GM12878 (cell line): ENCODE data around the gene ATF4. TPM values are rescaled to one million over a fixed set of nuclear protein-coding genes. Genes with fewer than 3 reads are reported as not detected.

Source experiments
- CUX1 ChIP-seq: IDR thresholded peaks from 2 replicates; pipeline ENCODE4 v1.6.1; 2012; ENCODE audit warnings: improper control_type of control experiment, low read depth, low read length; ENCODE audit not compliant: insufficient replicate concordance
- E2F4 ChIP-seq: IDR thresholded peaks from 2 replicates; pipeline ENCODE4 v1.6.1; 2012; ENCODE audit warnings: low read depth, low read length, improper control_type of control experiment
- E2F8 ChIP-seq: fragments of 450-650 bp; IDR thresholded peaks from 2 replicates; pipeline ENCODE4 v1.6.1; 2018; ENCODE audit warnings: mild to moderate bottlenecking, low read depth, moderate library complexity; ENCODE audit not compliant: partially characterized antibody
- EGR1 ChIP-seq, 2 experiments: IDR thresholded peaks; 1 replicate in 1 of 2; 2 replicates in 1 of 2; pipeline ENCODE4 v1.6.1; 2011 to 2012; ENCODE audit warnings: low read depth in 2 of 2, low read length in 2 of 2, borderline replicate concordance in 1 of 2, mild to moderate bottlenecking in 1 of 2, moderate library complexity in 1 of 2
- ETV6 ChIP-seq, 2 experiments: fragments of 450-650 bp in 1 of 2; IDR thresholded peaks in 1 of 2; conservative IDR thresholded peaks in 1 of 2; 2 replicates each; pipeline ENCODE4 v1.6.1; 2014; ENCODE audit warnings: antibody characterized with exemption in 1 of 2, borderline replicate concordance in 1 of 2, low read depth in 1 of 2, mild to moderate bottlenecking in 1 of 2, moderate library complexity in 1 of 2
- EZH2 ChIP-seq: IDR thresholded peaks from 2 replicates; pipeline ENCODE4 v1.6.1; 2012; ENCODE audit warnings: low read depth, mild to moderate bottlenecking, control low read depth, inconsistent platforms, low read length, borderline replicate concordance; ENCODE audit not compliant: control insufficient read depth
- FOXK2 ChIP-seq: fragments of 450-650 bp; IDR thresholded peaks from 2 replicates; pipeline ENCODE4 v1.6.1; 2017; ENCODE audit warnings: mild to moderate bottlenecking, moderate library complexity
- HDGF ChIP-seq: fragments of 450-650 bp; IDR thresholded peaks from 2 replicates; pipeline ENCODE4 v1.6.1; 2016; ENCODE audit warnings: antibody characterized with exemption
- IKZF2 ChIP-seq, 2 experiments: fragments of 450-650 bp; IDR thresholded peaks; 2 replicates each; pipeline ENCODE4 v1.6.1; 2017; ENCODE audit warnings: mild to moderate bottlenecking in 2 of 2, moderate library complexity in 2 of 2
- JUND ChIP-seq: IDR thresholded peaks from 2 replicates; pipeline ENCODE4 v1.6.1; 2012; ENCODE audit warnings: low read depth, mild to moderate bottlenecking, low read length, improper control_type of control experiment, moderate library complexity
- NFXL1 ChIP-seq: fragments of 450-650 bp; IDR thresholded peaks from 2 replicates; pipeline ENCODE4 v1.6.1; 2017; ENCODE audit warnings: antibody characterized with exemption, mild to moderate bottlenecking, borderline replicate concordance
- NR2C2 ChIP-seq: IDR thresholded peaks from 2 replicates; pipeline ENCODE4 v1.6.1; 2011; ENCODE audit warnings: borderline replicate concordance, low read depth; ENCODE audit not compliant: control insufficient read depth, insufficient read length
- NRF1 ChIP-seq: conservative IDR thresholded peaks from 2 replicates; pipeline ENCODE4 v1.6.1; 2011; ENCODE audit warnings: mild to moderate bottlenecking, low read depth, low read length, improper control_type of control experiment
- RBBP5 ChIP-seq: fragments of 200-600 bp; sonication (generic); conservative IDR thresholded peaks from 2 replicates; pipeline ENCODE4 v1.6.1; 2016
- SMARCA5 ChIP-seq: fragments of 450-650 bp; IDR thresholded peaks from 2 replicates; pipeline ENCODE4 v1.6.1; 2017; ENCODE audit warnings: mild to moderate bottlenecking
- SPI1 ChIP-seq: IDR thresholded peaks from 2 replicates; pipeline ENCODE4 v1.6.1; 2011; ENCODE audit warnings: low read depth, mild to moderate bottlenecking, low read length, moderate library complexity, borderline replicate concordance; ENCODE audit not compliant: insufficient read depth
- SUPT20H ChIP-seq: IDR thresholded peaks from 2 replicates; pipeline ENCODE4 v1.6.1; 2011; ENCODE audit warnings: low read depth, mild to moderate bottlenecking, low read length, moderate library complexity, borderline replicate concordance; ENCODE audit not compliant: control insufficient read depth
- polyA plus RNA-seq, 11 experiments: library from polyadenylated mRNA; depleted of rRNA in 4 of 11; unstranded in 6 of 11; stranded (reverse) in 5 of 11; fragments of >200 nt; fragmentation: Nextera tagmentation in 4 of 11; fragmentation: Illumina TruSeq in 1 of 11; extraction: Ambion mirVana in 4 of 11; extraction: Trizol in 1 of 11; gene quantifications; 1 replicate in 1 of 11; 2 replicates in 10 of 11; pipeline versions ENCODE4 v1.2.1 to v1.2.3, GENCODE V29; 2011 to 2016; ENCODE audit warnings: inconsistent platforms in 2 of 11, missing spikeins in 2 of 11, low read depth in 1 of 11
- total RNA-seq, 4 experiments: library from RNA; depleted of rRNA in 3 of 4; stranded (reverse); fragments of >200 nt in 3 of 4; fragmentation: Illumina TruSeq in 1 of 4; extraction: Trizol in 1 of 4; gene quantifications; 2 replicates each; pipeline versions ENCODE4 v1.2.1 to v1.2.3, GENCODE V29; 2013 to 2021
- TF ChIP-seq, protein P1 (sequence below): IDR thresholded peaks from 2 replicates; pipeline ENCODE4 v1.6.1; 2011; ENCODE audit warnings: low read depth, mild to moderate bottlenecking, low read length, moderate library complexity, borderline replicate concordance; ENCODE audit errors: extremely low read depth

ATF4 gene
- total and polyA plus RNA-seq, 10 of the 15 experiments (the other 5 are each of a cell fraction or from before 2014, with no cell fraction given): 88.3 to 605 (median 320) TPM

DNA sequence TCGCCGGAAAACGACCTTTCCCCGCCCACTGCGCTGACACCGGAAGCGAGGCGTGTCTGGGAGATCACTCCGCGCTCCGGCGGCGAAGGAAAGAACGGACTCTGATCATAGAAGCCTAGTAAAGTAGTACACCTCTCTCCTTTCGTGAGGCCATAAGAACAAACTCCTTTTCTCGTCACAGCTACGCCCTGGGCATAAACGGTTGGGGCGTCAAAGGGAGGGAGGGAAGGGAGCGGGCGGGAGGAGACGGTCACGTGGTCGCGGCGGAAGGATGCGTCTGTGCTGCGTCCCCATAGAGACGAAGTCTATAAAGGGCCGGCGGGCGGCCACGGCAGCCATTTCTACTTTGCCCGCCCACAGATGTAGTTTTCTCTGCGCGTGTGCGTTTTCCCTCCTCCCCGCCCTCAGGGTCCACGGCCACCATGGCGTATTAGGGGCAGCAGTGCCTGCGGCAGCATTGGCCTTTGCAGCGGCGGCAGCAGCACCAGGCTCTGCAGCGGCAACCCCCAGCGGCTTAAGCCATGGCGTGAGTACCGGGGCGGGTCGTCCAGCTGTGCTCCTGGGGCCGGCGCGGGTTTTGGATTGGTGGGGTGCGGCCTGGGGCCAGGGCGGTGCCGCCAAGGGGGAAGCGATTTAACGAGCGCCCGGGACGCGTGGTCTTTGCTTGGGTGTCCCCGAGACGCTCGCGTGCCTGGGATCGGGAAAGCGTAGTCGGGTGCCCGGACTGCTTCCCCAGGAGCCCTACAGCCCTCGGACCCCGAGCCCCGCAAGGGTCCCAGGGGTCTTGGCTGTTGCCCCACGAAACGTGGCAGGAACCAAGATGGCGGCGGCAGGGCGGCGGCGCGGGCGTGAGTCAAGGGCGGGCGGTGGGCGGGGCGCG lies at the start of gene ATF4 (continued):
- TF ChIP-seq, protein P1, sequence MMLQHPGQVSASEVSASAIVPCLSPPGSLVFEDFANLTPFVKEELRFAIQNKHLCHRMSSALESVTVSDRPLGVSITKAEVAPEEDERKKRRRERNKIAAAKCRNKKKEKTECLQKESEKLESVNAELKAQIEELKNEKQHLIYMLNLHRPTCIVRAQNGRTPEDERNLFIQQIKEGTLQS: peak; percentile 79; the same call in 1 of the 2 replicates
- TF ChIP-seq E2F4: no peak; the same call in 1 of the 2 replicates
- TF ChIP-seq SMARCA5: 0 out of 2 replicates have a peak, but pooled peaks have one; percentile 76
- peak in 1 of 2 experiments; percentile 56; a peak in 2 of 3 replicates for TF ChIP-seq EGR1 (IDR thresholded peaks at IDR 0.05; ENCODE audit: borderline replicate concordance in 1 of 2, low read depth in 2 of 2, low read length in 2 of 2)
- no peak for TF ChIP-seq EZH2
- TF ChIP-seq CUX1: no peak
- TF ChIP-seq FOXK2: no peak
- TF ChIP-seq JUND: peak; percentile 4; the same call in 1 of the 2 replicates
- no peak for TF ChIP-seq ETV6 (conservative IDR thresholded peaks at IDR 0.05 in 1 of 2, IDR thresholded peaks at IDR 0.05 in 1 of 2; ENCODE audit: borderline replicate concordance in 1 of 2, low read depth in 1 of 2)
- TF ChIP-seq NRF1: no peak
- TF ChIP-seq E2F8: peak; percentile 84
- peak in 1 of 2 experiments; percentile 11; a peak in 1 of 4 replicates for TF ChIP-seq IKZF2 (IDR thresholded peaks at IDR 0.05)
- no peak for TF ChIP-seq NR2C2
- no peak for TF ChIP-seq RBBP5
- no peak; the same call in 1 of the 2 replicates for TF ChIP-seq HDGF
- TF ChIP-seq SUPT20H: no peak
- no peak for TF ChIP-seq SPI1
- TF ChIP-seq NFXL1: no peak
